HTR-8/SVneo (cell line): ENCODE results near the gene ATP6V1A.
"Not testable (repeated sequence)": the region's sequence is repeated elsewhere in the genome, so short reads cannot be mapped to it uniquely, and the experiment has no call there.

Source experiments
- DNase-seq: peaks from one replicate; pipeline ENCODE4 v3.0.0; 2011; ENCODE audit warnings: low spot score, mixed read lengths; ENCODE audit not compliant: insufficient read length
- FAIRE-seq: peaks from 2 replicates; lab custom pipeline; 2011; peaks lifted over from hg19 to GRCh38; lab: Jason Lieb, UNC

ATP6V1A gene

DNA sequence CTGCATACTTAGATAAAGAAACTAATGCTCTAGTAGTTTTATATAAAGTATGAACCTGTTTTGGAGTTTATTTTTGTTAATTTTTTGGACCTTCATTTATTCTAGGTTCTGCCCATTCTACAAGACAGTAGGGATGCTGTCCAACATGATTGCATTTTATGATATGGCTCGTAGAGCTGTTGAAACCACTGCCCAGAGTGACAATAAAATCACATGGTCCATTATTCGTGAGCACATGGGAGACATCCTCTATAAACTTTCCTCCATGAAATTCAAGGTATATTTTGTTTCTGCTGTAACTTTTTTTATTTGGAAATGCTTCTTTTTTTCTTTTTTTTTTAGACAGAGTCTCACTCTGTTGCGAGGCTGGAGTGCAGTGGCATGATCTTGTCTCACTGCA is 58.4 kb downstream of the ATP6V1A start:
- FAIRE-seq (no peak), DNase-seq (no peak)

DNA sequence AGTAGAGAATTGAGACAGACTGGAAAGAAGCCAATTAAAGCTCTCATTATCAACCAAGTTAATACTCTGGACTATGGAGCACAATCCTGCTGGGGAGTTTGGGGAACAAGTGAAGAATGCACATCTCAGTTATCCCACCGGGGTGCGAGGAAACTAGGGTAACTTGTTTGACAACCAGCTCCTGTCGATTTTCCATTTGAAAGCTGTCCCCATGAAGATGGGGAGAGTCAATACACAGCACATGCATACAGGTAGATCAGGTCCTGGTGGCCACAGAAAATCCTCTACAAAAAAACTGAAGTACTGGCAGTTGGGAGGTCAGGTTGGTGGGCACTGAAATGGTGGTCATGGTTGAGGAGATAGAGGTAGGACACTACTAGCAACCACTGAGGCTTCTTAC is 66.0 kb downstream of the ATP6V1A start:
- DNase-seq (no peak), FAIRE-seq (no peak)

GRCh38 chr3:113819866-113820265 is 73.0 kb downstream of the ATP6V1A start:
- DNase-seq (no peak), FAIRE-seq (no peak)

- FAIRE-seq, result no peak
These were observed 78.3 kb downstream of the ATP6V1A start for GRCh38 chr3:113825090-113825489.

DNA sequence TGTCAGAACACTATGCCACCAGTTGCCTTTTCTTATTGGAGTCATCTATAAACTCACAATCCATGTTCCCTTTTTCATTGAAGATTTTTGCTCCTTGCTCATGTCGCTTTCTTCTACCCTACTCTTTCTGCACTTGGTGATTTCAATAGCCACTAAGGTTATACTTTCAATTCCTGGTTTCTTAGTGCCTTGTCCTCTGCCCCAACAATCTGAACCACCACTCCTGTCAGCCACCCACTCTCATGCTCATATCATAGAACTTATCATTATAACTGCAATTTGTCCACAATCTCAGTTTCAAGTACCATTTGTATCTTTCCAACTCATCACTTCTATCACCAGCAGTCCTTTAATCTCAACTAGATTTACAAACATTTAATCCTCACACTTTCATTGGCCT is 81.8 kb downstream of the ATP6V1A start:
- no peak for DNase-seq
- no peak for FAIRE-seq

More at GRCh38 chr3:113825090-113825489, 78.3 kb downstream of the ATP6V1A start:
- peak; percentile 26 for DNase-seq

GRCh38 chr3:113829576-113830354 is 82.9 kb downstream of the ATP6V1A start:
- DNase-seq (no peak), FAIRE-seq (no peak)

DNA sequence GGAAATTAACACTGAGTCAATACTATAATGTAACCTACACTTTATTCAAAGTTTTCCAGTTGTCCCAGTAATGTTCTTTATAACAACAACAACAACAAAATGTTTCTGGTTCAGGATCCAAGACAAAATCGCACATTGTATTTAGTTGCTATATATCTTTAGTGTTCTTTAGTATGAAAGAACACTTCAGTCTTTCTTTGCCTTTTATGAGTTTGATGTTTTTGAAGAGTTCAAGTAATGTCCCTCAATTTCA is 84.2 kb downstream of the ATP6V1A start:
- no peak for DNase-seq
- no peak for FAIRE-seq

DNA sequence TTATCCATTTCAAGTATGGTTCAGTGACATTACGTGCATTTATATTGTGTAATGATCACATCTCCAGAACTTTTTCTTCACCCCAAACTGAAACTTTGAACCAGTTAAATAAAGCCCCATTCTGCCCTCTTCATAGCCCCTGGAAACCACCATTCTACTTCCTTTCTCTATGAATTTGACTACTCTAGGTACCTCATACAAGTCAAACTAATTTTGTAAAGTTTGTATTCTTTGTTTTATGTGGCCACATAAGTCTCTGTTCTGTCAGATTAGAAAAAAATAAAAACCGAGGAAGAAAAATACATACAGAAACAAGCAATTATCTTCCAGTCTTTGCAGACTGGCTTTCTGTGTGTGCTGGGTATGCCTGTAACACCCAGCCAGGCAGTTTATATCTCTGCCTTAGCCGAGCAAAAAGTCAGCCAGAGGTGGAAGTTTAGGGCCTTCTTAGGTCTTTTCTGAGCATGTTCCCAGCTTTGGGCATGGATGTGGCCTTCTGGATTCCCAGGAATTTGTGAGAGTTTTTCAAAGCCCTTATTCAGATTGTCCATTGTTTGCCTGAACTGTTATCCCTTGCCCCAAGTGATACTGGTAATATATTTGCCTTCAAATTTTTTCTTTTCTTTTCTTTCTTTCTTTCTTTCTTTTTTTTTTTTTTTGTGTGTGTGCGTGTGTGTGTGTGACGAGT is 85.8 kb downstream of the ATP6V1A start:
- FAIRE-seq, result no peak
- DNase-seq, result no peak

GRCh38 chr3:113834983-113835382 is 88.1 kb downstream of the ATP6V1A start:
- DNase-seq (no peak), FAIRE-seq (no peak)

DNA sequence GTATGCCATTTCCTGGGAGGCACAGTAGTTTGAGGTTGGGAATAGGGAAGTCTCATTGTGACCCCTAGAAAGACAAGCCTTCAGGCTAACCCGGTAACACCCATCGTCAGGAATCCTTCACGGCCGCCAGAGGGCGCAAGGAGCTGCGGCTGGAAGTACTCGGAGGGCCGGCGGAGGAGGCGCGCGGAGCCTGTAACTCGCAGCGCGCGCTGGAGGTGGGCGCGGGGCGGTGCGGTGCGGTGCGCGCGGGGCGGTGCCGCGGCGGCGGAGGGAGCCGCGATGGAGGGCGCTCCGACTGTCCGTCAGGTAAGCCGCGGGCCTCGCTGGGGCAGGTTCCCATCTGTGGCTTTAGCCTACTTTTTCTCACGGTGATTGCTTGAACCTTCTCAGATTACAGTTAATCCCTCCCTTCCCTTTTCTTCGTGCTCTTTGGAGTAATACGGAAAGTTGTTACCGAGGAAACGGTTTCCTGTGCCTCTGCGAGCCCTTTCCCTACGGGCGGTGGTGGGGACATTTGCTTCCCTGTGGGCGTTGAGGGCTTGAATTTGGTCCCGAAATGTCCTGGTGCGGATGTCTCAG is 91.9 kb downstream of the ATP6V1A start, which contains the start of gene GRAMD1C:
Gene GRAMD1C (plus strand): TSS at position 158 of the 579 bp plus-strand sequence. CDS start 122 bp downstream, at position 280.
- FAIRE-seq (no peak), DNase-seq (peak; percentile 82)

DNA sequence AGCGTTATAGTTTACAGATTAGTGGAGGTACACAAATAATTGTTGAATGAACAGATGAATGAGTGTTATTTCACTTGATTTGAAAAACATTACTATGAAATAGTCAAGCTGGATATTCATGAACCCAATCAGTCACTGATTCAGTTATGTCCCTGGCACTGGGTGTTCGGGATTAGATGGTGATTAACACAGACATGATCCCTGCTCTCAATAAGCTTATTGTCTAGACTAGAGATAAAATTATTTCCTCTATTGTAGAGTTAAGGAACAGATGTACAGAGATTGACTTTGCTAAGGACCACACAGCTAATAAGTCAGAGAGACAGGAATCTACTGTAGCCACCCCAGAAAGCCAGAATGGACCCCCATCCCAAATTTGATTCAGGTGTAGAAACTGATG is 92.7 kb downstream of the ATP6V1A start:
- DNase-seq, result no peak
- no peak for FAIRE-seq

GRCh38 chr3:113844622-113845222 is 97.9 kb downstream of the ATP6V1A start:
- DNase-seq (peak; percentile 33), FAIRE-seq (no peak)

GRCh38 chr3:113847247-113847646 is 100.4 kb downstream of the ATP6V1A start:
- no peak for FAIRE-seq

DNA sequence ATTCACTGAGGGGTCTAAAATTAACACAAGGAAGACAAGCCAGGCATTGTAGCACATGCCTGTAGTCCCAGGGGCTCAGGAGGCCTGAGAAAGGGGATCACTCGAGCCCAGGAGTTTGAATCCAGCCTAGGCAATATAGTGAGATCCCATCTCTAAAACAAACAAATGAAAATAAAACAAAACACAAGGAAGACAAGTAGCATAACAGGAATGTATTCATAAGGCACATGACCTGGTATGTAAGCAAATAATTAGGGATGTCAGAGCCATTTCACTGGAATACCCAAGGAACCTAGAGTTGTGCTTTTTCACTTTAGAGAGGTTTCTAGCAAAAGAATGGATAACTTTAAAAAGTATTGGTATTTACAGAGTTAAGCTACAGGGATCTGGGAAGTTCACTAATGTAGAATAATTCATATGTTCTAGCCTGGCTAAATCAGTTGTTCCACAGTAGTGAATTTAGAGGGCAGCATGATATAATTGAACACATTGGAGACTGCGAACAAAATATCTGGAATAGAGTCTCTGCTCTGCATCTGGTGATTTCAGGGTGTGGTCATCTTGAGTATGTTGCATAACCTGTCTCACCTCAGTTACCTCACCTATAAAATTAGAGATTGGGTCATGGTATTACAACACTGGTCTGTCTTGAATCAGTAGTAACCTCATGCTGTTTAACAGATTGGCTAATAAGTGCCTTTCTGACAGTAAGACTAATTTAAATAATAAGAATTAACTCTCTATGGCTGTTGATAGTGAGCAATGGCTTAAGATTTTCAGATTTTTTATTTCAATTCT is 101.0 kb downstream of the ATP6V1A start:
- DNase-seq (no peak), FAIRE-seq (no peak)

More at GRCh38 chr3:113847247-113847646, 100.4 kb downstream of the ATP6V1A start:
- DNase-seq, result no peak

DNA sequence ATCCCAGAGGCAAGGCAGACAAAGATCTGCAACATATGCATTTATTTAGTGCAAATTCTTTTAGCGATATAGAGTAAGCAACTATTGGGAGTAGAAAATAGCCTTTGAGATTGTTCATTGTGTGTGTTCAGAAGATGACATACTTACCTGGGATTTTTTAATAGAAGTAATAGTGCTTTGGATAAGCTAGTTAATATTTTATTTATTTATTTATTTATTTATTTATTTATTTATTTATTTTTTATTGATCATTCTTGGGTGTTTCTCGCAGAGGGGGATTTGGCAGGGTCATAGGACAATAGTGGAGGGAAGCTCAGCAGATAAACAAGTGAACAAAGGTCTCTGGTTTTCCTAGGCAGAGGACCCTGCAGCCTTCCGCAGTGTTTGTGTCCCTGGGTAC is 102.2 kb downstream of the ATP6V1A start:
- not testable (repeated sequence) for FAIRE-seq, DNase-seq

GRCh38 chr3:113849841-113850240 is 103.0 kb downstream of the ATP6V1A start:
- FAIRE-seq, DNase-seq: not testable (repeated sequence)

DNA sequence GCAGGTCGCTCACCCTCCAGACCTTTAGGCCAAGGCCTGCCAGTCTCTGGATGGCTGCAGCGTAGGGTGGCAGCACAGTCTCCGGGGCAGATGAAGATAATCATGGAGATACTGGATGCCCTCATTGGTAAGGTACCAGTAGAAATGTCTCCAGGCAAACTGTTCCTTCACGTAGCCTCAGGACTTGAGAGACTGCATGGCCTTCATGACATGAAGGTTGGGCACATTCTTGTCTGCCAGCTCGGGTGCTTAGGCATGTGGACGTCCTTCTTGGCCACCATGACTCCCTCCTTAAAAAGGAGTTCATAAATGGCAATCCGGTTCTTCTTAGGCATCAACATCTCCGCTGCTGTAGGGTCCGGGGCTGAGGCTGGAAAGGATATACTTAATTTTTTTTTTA is 103.6 kb downstream of the ATP6V1A start:
- FAIRE-seq, DNase-seq: not testable (repeated sequence)

DNA sequence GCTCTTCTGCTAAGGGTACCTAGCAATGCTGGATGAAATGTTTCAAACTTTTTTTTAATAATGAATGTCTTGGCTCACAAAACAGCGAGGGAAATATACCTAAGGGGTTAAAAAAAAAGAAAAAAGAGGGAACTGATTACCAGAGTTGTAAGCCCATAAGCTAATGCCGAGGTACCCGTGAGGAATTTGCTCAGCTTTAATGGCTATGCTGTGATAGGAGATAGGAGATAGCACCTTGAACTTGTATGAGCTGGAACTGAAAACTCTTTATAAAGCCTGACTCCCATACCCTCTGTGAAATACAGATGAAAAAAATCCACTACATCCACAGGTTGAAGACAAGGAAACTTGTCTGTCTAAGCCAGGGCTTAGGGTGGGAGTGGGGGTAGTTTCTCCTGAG is 105.7 kb downstream of the ATP6V1A start:
- DNase-seq, result no peak
- no peak for FAIRE-seq
